MCF 10A (cell line): ENCODE measurements around the gene SIRT7. TPM values are rescaled to one million over a fixed set of nuclear protein-coding genes. Genes with fewer than 3 reads are reported as not detected.
A peak's percentile ranks its signal among the peaks of the same experiment; 100 is the strongest.
"Not testable (repeated sequence)": the region's sequence is repeated elsewhere in the genome, so short reads cannot be mapped to it uniquely, and the experiment has no call there.

Source experiments
- BruUV-seq: library from RNA; stranded (reverse); fragments of 400-500 nt; replicated peaks from 2 replicates; lab custom pipeline; 2021; lab: Mats Ljungman, UMichigan
- CTCF ChIA-PET: fragments of 300-600 bp; sonication (Branson Sonifier 250); formaldehyde crosslinking; extraction: SDS; loops from one replicate; lab custom pipeline; 2021; ENCODE audit warnings: antibody characterized with exemption, inconsistent platforms; lab: Yijun Ruan, JAX
- POLR2A ChIA-PET: fragments of 300-600, 350-650 bp; sonication (Branson Sonifier 250); formaldehyde crosslinking; extraction: SDS; loops from one replicate; lab custom pipeline; 2020; ENCODE audit warnings: antibody characterized with exemption, inconsistent platforms; lab: Yijun Ruan, JAX
- DNase-seq: peaks from one replicate; pipeline ENCODE4 v3.0.0-alpha.2; 2018; ENCODE audit not compliant: unreplicated experiment
- H3K27ac Mint-ChIP-seq: one replicate; pipeline ENCODE4 v1.8.0; 2022; ENCODE audit warnings: mild to moderate bottlenecking, low read depth, mixed read lengths; ENCODE audit not compliant: unreplicated experiment
- H3K27me3 Mint-ChIP-seq: one replicate; pipeline ENCODE4 v1.8.0; 2022; ENCODE audit warnings: mixed read lengths; ENCODE audit not compliant: insufficient read depth, unreplicated experiment
- H3K36me3 Mint-ChIP-seq: one replicate; pipeline ENCODE4 v1.8.0; 2022; ENCODE audit warnings: mild to moderate bottlenecking, moderate library complexity, mixed read lengths; ENCODE audit not compliant: insufficient read depth, unreplicated experiment
- H3K4me1 Mint-ChIP-seq: one replicate; pipeline ENCODE4 v1.8.0; 2022; ENCODE audit warnings: mixed read lengths; ENCODE audit not compliant: insufficient read depth, unreplicated experiment
- H3K4me3 Mint-ChIP-seq: one replicate; pipeline ENCODE4 v1.8.0; 2022; ENCODE audit warnings: mild to moderate bottlenecking, moderate library complexity, mixed read lengths; ENCODE audit not compliant: unreplicated experiment
- H3K9me3 Mint-ChIP-seq: one replicate; pipeline ENCODE4 v1.8.0; 2022; ENCODE audit warnings: mixed read lengths; ENCODE audit not compliant: unreplicated experiment
- intact Hi-C: fragments of 100-400 bp; cut with micrococcal nuclease; formaldehyde crosslinking; loops from 2 replicates; pipeline ENCODE4 v1.14.1; 2022
- total RNA-seq: library from RNA; stranded (reverse); gene quantifications from 2 replicates; pipeline ENCODE4 v1.2.3, GENCODE V29; 2022
- TF ChIP-seq, protein P1 (sequence below): fragments of 200-600 bp; IDR thresholded peaks from one replicate; pipeline ENCODE4 v1.8.0; 2022; ENCODE audit warnings: antibody characterized with exemption, mild to moderate bottlenecking; ENCODE audit not compliant: unreplicated experiment

Gene SIRT7
- total RNA-seq, 1 experiment from 2014 or later, result 36.6 TPM

- BruUV-seq, result no TSS peak
- TF ChIP-seq, protein P1, sequence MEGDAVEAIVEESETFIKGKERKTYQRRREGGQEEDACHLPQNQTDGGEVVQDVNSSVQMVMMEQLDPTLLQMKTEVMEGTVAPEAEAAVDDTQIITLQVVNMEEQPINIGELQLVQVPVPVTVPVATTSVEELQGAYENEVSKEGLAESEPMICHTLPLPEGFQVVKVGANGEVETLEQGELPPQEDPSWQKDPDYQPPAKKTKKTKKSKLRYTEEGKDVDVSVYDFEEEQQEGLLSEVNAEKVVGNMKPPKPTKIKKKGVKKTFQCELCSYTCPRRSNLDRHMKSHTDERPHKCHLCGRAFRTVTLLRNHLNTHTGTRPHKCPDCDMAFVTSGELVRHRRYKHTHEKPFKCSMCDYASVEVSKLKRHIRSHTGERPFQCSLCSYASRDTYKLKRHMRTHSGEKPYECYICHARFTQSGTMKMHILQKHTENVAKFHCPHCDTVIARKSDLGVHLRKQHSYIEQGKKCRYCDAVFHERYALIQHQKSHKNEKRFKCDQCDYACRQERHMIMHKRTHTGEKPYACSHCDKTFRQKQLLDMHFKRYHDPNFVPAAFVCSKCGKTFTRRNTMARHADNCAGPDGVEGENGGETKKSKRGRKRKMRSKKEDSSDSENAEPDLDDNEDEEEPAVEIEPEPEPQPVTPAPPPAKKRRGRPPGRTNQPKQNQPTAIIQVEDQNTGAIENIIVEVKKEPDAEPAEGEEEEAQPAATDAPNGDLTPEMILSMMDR, result no peak
- DNase-seq, result no peak
- intact Hi-C loops, result no loop called here
- Mint-ChIP-seq H3K36me3 (peaks cover 51% of the 10 kb centered on the region), H3K27me3 (no peaks in the 10 kb centered on the region), H3K4me1 (peaks cover 30% of the 10 kb centered on the region), H3K27ac (no peak overlapping the region), H3K4me3 (no peak overlapping the region), H3K9me3 (no peaks in the 10 kb centered on the region)
- ChIA-PET CTCF (interaction anchor here (0.6 kb wide), 1 partner anchor 58 kb away, joined by 3 read pairs; no protein-coding TSS in a partner anchor), POLR2A (no interaction called here)
These were observed 2.9 kb upstream of the SIRT7 start for GRCh38 chr17:81920612-81921536.

- Mint-ChIP-seq H3K4me1 (peaks cover 27% of the 10 kb centered on the region), H3K4me3 (no peak overlapping the region), H3K27me3 (no peaks in the 10 kb centered on the region), H3K27ac (no peak overlapping the region), H3K36me3 (peaks cover 63% of the 10 kb centered on the region), H3K9me3 (no peaks in the 10 kb centered on the region)
- intact Hi-C loops, result loop anchor here (10.0 kb wide), 1 partner anchor 54 kb away; the partner anchor contains the start of gene P4HB
- no peak for DNase-seq
- ChIA-PET CTCF (no interaction called here), POLR2A (no interaction called here)
- BruUV-seq, result no TSS peak
- TF ChIP-seq, protein P1, result no peak
These were observed 1.0 kb upstream of the SIRT7 start for GRCh38 chr17:81918832-81919545.

GRCh38 chr17:81918333-81918669 is 325 bp upstream of the SIRT7 start:
- intact Hi-C loops, result loop anchor here (10.0 kb wide), 1 partner anchor 54 kb away; the partner anchor contains the start of gene P4HB
- Mint-ChIP-seq H3K4me3 (peak overlapping the region; percentile 87), H3K27ac (peak overlapping the region; percentile 87), H3K36me3 (peaks cover 64% of the 10 kb centered on the region), H3K4me1 (peaks cover 27% of the 10 kb centered on the region)
- CTCF ChIA-PET, DNase-seq, H3K27me3 Mint-ChIP-seq, BruUV-seq, H3K9me3 Mint-ChIP-seq: not testable (repeated sequence)
- POLR2A ChIA-PET, result interaction anchor here (1.6 kb wide), 1 partner anchor 21 kb away, joined by 6 read pairs; no protein-coding TSS in a partner anchor

- peak; percentile 82 for DNase-seq
- H3K4me1 Mint-ChIP-seq, result peaks cover 37% of the 10 kb centered on the region
- CTCF ChIA-PET, result no interaction called here
- POLR2A ChIA-PET, result interaction anchor here (0.6 to 2.8 kb wide), 18 partner anchors 10 to 621 kb away, joined by 3 to 59 read pairs (median 4); partner anchors contain the start of genes ARHGDIA, ARL16, CENPX and DUS1L
- no TSS peak for BruUV-seq
- peak overlapping the region; percentile 87 for H3K4me3 Mint-ChIP-seq
- TF ChIP-seq, protein P1, result no peak
- H3K36me3 Mint-ChIP-seq, result peaks cover 64% of the 10 kb centered on the region
- no peaks in the 10 kb centered on the region for H3K9me3 Mint-ChIP-seq
- no peaks in the 10 kb centered on the region for H3K27me3 Mint-ChIP-seq
- peak overlapping the region; percentile 76 for H3K27ac Mint-ChIP-seq
- intact Hi-C loops, result loop anchor here (10.0 kb wide), 1 partner anchor 52 kb away; the partner anchor contains the start of gene P4HB
These were observed 1.6 kb downstream of the SIRT7 start for GRCh38 chr17:81916234-81917001.
